OCI-LY1 (cell line): ENCODE data around the gene TTLL5.

Experiments used
- H2AFZ ChIP-seq: fragments of 200-600 bp; sonication (generic), shearing (Covaris generic); 2 replicates; pipeline ENCODE4 v1.6.0; 2014; ENCODE audit warnings: antibody characterized with exemption, mild to moderate bottlenecking, low read length
- H3F3A ChIP-seq: fragments of 200-600 bp; sonication (generic), shearing (Covaris generic); 2 replicates; pipeline ENCODE4 v1.6.0; 2014; ENCODE audit warnings: mild to moderate bottlenecking, antibody characterized with exemption, low read length, moderate library complexity; ENCODE audit not compliant: insufficient read depth
- H3K27ac ChIP-seq: fragments of 200-600 bp; sonication (generic); 2 replicates; pipeline ENCODE4 v1.5.1; 2014; ENCODE audit warnings: low read length, mixed run types, mild to moderate bottlenecking, low read depth; ENCODE audit not compliant: poor library complexity, severe bottlenecking
- H3K27me3 ChIP-seq: fragments of 200-600 bp; sonication (generic); 2 replicates; pipeline ENCODE4 v1.6.0; 2014; ENCODE audit warnings: antibody characterized with exemption, mild to moderate bottlenecking, low read length, moderate library complexity; ENCODE audit not compliant: insufficient read depth
- H3K36me3 ChIP-seq: fragments of 200-600 bp; sonication (generic); 2 replicates; pipeline ENCODE4 v1.6.1; 2014; ENCODE audit warnings: mild to moderate bottlenecking, antibody characterized with exemption, low read length, moderate library complexity, mixed read lengths; ENCODE audit not compliant: insufficient read depth
- H3K4me1 ChIP-seq: fragments of 200-600 bp; sonication (generic); 2 replicates; pipeline ENCODE4 v1.5.1; 2014; ENCODE audit warnings: mild to moderate bottlenecking, low read length, moderate library complexity; ENCODE audit not compliant: insufficient read depth, severe bottlenecking
- H3K4me2 ChIP-seq: fragments of 200-600 bp; sonication (generic), shearing (Covaris generic); 2 replicates; pipeline ENCODE4 v1.6.1; 2014; ENCODE audit warnings: low read length
- H3K4me3 ChIP-seq: fragments of 200-600 bp; sonication (generic); 2 replicates; pipeline ENCODE4 v1.5.1; 2014; ENCODE audit warnings: low read length, low read depth, mild to moderate bottlenecking, mixed read lengths; ENCODE audit not compliant: poor library complexity, severe bottlenecking
- H3K79me2 ChIP-seq: fragments of 200-600 bp; shearing (Covaris generic); 2 replicates; pipeline ENCODE4 v1.6.1; 2016; ENCODE audit warnings: mixed run types, low read length, mixed read lengths; ENCODE audit not compliant: insufficient read depth
- H3K9ac ChIP-seq: fragments of 200-600 bp; sonication (generic), shearing (Covaris generic); 2 replicates; pipeline ENCODE4 v1.6.1; 2014; ENCODE audit warnings: mild to moderate bottlenecking, low read length, mixed read lengths
- H3K9me2 ChIP-seq: fragments of 200-600 bp; sonication (generic), shearing (Covaris generic); 2 replicates; pipeline ENCODE4 v1.6.1; 2014; ENCODE audit warnings: low read depth, mild to moderate bottlenecking, low read length, mixed read lengths
- H3K9me3 ChIP-seq: fragments of 200-600 bp; shearing (Covaris generic); 2 replicates; pipeline ENCODE4 v1.6.1; 2014; ENCODE audit warnings: low read length, mixed read lengths
- H4K20me1 ChIP-seq: fragments of 200-600 bp; sonication (generic), shearing (Covaris generic); 2 replicates; pipeline ENCODE4 v1.6.0; 2016; ENCODE audit warnings: mild to moderate bottlenecking, low read length; ENCODE audit not compliant: insufficient read depth
- EZH2 ChIP-seq: fragments of 200-600 bp; sonication (generic), shearing (Covaris generic); IDR thresholded peaks from 2 replicates; pipeline ENCODE4 v1.8.0; 2017; ENCODE audit warnings: borderline replicate concordance, mixed run types, mild to moderate bottlenecking, antibody characterized with exemption, low read length, moderate library complexity, mixed read lengths
- TF ChIP-seq, protein P1 (sequence below): fragments of 200-600 bp; sonication (generic), shearing (Covaris generic); IDR thresholded peaks from 2 replicates; pipeline ENCODE4 v1.5.1; 2017; ENCODE audit warnings: mild to moderate bottlenecking, antibody characterized with exemption, low read length, moderate library complexity, mixed read lengths

The TTLL5 gene

DNA sequence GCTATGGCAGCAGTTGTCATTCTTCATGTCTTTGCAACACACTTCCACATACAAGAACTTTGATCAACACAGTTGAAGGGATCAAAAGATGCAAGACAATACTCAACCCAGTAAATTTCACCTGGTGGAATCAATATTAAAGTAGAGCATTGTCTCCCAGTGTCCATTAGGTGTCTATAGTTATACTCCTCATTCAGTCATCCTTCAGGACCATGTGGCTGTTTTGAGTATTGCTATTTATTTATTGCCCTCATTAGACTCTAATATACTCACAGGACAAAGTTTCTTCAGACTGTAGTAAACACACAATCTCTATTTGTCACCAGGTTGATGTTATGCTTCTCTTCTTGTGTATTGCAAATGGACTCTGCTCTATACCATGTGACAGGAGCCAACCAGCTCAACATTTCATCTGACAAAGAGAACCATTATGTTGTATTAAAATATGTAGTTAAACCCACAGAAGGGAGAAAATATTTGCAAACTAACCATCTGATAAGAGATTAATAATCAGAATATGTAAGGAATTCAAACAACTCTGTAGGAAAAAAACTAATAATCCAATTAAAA lies 174.2 kb downstream of the TTLL5 start:
- Histone ChIP-seq H3K27me3 (no peaks in the 10 kb centered on the region), H3F3A (no peaks in the 10 kb centered on the region), H3K36me3 (no peaks in the 10 kb centered on the region), H3K4me1 (peaks cover 4% of the 10 kb centered on the region), H3K4me2 (no peak overlapping the region), H4K20me1 (no peaks in the 10 kb centered on the region), H3K9me3 (no peaks in the 10 kb centered on the region), H3K4me3 (no peak overlapping the region), H3K9ac (no peak overlapping the region), H3K27ac (no peak overlapping the region), H2AFZ (no peak overlapping the region), H3K9me2 (no peaks in the 10 kb centered on the region), H3K79me2 (no peaks in the 10 kb centered on the region)
- TF ChIP-seq EZH2, result no peak
- TF ChIP-seq, protein P1, sequence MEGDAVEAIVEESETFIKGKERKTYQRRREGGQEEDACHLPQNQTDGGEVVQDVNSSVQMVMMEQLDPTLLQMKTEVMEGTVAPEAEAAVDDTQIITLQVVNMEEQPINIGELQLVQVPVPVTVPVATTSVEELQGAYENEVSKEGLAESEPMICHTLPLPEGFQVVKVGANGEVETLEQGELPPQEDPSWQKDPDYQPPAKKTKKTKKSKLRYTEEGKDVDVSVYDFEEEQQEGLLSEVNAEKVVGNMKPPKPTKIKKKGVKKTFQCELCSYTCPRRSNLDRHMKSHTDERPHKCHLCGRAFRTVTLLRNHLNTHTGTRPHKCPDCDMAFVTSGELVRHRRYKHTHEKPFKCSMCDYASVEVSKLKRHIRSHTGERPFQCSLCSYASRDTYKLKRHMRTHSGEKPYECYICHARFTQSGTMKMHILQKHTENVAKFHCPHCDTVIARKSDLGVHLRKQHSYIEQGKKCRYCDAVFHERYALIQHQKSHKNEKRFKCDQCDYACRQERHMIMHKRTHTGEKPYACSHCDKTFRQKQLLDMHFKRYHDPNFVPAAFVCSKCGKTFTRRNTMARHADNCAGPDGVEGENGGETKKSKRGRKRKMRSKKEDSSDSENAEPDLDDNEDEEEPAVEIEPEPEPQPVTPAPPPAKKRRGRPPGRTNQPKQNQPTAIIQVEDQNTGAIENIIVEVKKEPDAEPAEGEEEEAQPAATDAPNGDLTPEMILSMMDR, result no peak

DNA sequence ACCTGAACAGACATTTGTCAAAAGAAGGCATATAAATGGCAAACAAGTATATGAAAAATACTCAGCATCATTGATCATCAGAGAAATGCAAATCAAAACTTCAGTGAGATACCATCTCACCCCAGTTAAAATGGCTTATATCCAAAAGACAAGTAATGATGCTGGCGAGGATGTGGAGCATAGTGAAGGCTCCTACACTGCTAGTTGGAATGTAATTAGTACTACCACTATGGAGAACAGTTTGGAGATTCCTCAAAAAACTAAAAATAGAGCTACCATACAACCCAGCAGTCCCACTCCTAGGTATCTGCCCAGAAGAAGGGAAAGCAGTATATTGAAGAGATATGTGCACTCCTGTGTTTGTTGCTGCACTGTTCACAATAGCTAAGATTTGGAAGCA lies 174.7 kb downstream of the TTLL5 start:
- no peak overlapping the region for H2AFZ ChIP-seq
- H4K20me1 ChIP-seq, result no peaks in the 10 kb centered on the region
- no peak overlapping the region for H3K4me2 ChIP-seq
- H3K27ac ChIP-seq, result no peak overlapping the region
- no peaks in the 10 kb centered on the region for H3K9me3 ChIP-seq
- no peak overlapping the region for H3K4me3 ChIP-seq
- H3K27me3 ChIP-seq, result no peaks in the 10 kb centered on the region
- H3K36me3 ChIP-seq, result no peaks in the 10 kb centered on the region
- peaks cover 4% of the 10 kb centered on the region for H3K4me1 ChIP-seq
- TF ChIP-seq, protein P1, result no peak
- no peak for TF ChIP-seq EZH2
- no peak overlapping the region for H3K9ac ChIP-seq
- no peaks in the 10 kb centered on the region for H3K79me2 ChIP-seq
- H3K9me2 ChIP-seq, result no peaks in the 10 kb centered on the region
- no peaks in the 10 kb centered on the region for H3F3A ChIP-seq

DNA sequence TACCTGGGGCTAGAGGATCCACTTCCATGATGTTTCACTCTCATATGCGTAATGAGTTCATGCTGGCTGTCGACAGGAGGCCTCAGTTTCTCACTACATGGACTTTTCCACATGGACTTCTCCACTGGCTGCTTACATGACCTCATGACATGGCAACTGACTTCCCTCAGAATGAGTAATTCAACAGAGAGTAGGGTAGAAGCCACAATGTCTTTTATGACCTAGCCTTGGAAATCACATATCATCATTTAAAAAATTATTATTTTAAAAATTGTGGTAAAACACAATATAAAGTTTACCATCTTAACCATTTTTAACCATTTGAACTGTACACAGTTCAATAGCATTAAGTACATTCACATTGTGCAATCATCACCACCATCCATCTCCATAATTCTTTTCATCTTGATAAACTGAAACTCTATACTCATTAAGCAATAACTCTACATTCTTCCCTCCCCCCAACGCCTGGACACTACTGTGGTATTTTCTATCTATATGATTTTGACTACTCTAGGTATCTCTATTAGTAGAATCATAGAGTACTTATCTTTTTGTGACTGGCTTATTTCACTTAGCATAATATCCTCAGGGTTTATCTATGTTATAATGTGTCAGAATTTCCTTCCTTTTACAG lies 176.2 kb downstream of the TTLL5 start:
- Histone ChIP-seq H3K27ac (no peak overlapping the region), H3K27me3 (no peaks in the 10 kb centered on the region), H3K4me3 (no peak overlapping the region), H3K36me3 (no peaks in the 10 kb centered on the region), H3K9me3 (no peaks in the 10 kb centered on the region), H3K79me2 (no peaks in the 10 kb centered on the region), H3F3A (no peaks in the 10 kb centered on the region), H3K4me1 (no peaks in the 10 kb centered on the region), H3K9me2 (no peaks in the 10 kb centered on the region), H3K9ac (no peak overlapping the region), H3K4me2 (no peak overlapping the region), H2AFZ (no peak overlapping the region), H4K20me1 (no peaks in the 10 kb centered on the region)
- TF ChIP-seq EZH2, result no peak

DNA sequence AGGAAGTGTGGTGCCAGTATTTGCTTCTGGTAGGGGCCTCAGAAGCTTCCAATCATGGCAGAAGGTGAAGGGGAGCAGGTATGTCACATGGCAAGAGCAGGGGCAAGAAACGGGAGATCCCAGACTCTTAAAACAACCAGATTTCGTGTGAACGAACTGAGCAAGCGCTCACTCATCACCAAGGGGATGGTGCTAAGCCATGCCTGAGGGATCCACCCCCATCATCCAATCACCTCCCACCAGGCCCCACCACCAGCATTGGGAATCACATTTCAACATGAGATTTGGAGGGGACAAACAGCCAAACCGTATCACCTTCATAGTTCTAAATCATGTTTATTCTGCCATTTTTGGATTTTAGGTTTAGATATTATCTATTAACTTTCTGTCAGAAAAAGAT lies 179.9 kb downstream of the TTLL5 start:
- Histone ChIP-seq H2AFZ (no peak overlapping the region), H3K4me3 (no peak overlapping the region), H4K20me1 (no peaks in the 10 kb centered on the region), H3F3A (no peaks in the 10 kb centered on the region), H3K9me3 (no peaks in the 10 kb centered on the region), H3K27me3 (no peaks in the 10 kb centered on the region), H3K4me2 (no peak overlapping the region), H3K4me1 (no peaks in the 10 kb centered on the region), H3K79me2 (no peaks in the 10 kb centered on the region), H3K9ac (no peak overlapping the region), H3K9me2 (no peaks in the 10 kb centered on the region), H3K27ac (no peak overlapping the region), H3K36me3 (no peaks in the 10 kb centered on the region)
- TF ChIP-seq, protein P1, result no peak
- TF ChIP-seq EZH2, result no peak
